H9 (cell line): ENCODE results near the gene EIF6. TPM values are rescaled to one million over a fixed set of nuclear protein-coding genes. Genes with fewer than 3 reads are reported as not detected.

ENCODE experiments used
- DNase-seq: peaks from one replicate; pipeline ENCODE4 v3.0.0-alpha.2; 2017
- H2AFZ ChIP-seq: one replicate; pipeline ENCODE4 v1.6.1; 2013; ENCODE audit warnings: mild to moderate bottlenecking, low read length, control low read depth, moderate library complexity
- H2AK5ac ChIP-seq: 2 replicates; pipeline ENCODE4 v1.6.1; 2013; ENCODE audit warnings: low read length, control low read depth, mixed read lengths; ENCODE audit not compliant: insufficient read length
- H2BK120ac ChIP-seq: one replicate; pipeline ENCODE4 v1.6.1; 2013; ENCODE audit warnings: low read depth, mild to moderate bottlenecking, low read length, control low read depth, inconsistent platforms; ENCODE audit not compliant: poor library complexity, severe bottlenecking
- H2BK12ac ChIP-seq: 2 replicates; pipeline ENCODE4 v1.6.1; 2013; ENCODE audit warnings: low read length, control low read depth, mixed read lengths, low read depth; ENCODE audit not compliant: insufficient read length
- H2BK15ac ChIP-seq: 2 replicates; pipeline ENCODE4 v1.6.1; 2013; ENCODE audit warnings: low read depth, low read length, control low read depth
- H2BK20ac ChIP-seq: one replicate; pipeline ENCODE4 v1.6.1; 2013; ENCODE audit warnings: low read depth, mild to moderate bottlenecking, low read length, control low read depth, inconsistent platforms; ENCODE audit not compliant: poor library complexity, severe bottlenecking
- H2BK5ac ChIP-seq: 2 replicates; pipeline ENCODE4 v1.6.1; 2013; ENCODE audit warnings: low read length, control low read depth, mixed read lengths; ENCODE audit not compliant: insufficient read length
- H3K14ac ChIP-seq: 2 replicates; pipeline ENCODE4 v1.6.1; 2013; ENCODE audit warnings: low read length, control low read depth; ENCODE audit not compliant: insufficient read depth
- H3K18ac ChIP-seq: 2 replicates; pipeline ENCODE4 v1.6.1; 2013; ENCODE audit warnings: low read depth, mild to moderate bottlenecking, mixed read lengths, low read length, control low read depth; ENCODE audit not compliant: insufficient read length
- H3K23ac ChIP-seq: 2 replicates; pipeline ENCODE4 v1.6.1; 2013; ENCODE audit warnings: low read length, control low read depth, mixed read lengths, low read depth; ENCODE audit not compliant: insufficient read length
- H3K23me2 ChIP-seq: 2 replicates; pipeline ENCODE4 v1.6.1; 2013; ENCODE audit warnings: low read depth, mild to moderate bottlenecking, mixed read lengths, low read length, control low read depth; ENCODE audit not compliant: insufficient read length, poor library complexity, severe bottlenecking
- H3K27ac ChIP-seq: 2 replicates; pipeline ENCODE4 v1.5.1; 2013; ENCODE audit warnings: low read length, control low read depth, mixed read lengths, low read depth; ENCODE audit not compliant: insufficient read length
- H3K27me3 ChIP-seq: 2 replicates; pipeline ENCODE4 v1.6.1; 2013; ENCODE audit warnings: low read length, control low read depth, inconsistent platforms; ENCODE audit not compliant: insufficient read depth
- H3K4ac ChIP-seq: 2 replicates; pipeline ENCODE4 v1.6.1; 2013; ENCODE audit warnings: low read depth, mild to moderate bottlenecking, control low read depth, inconsistent platforms, low read length, moderate library complexity
- H3K4me1 ChIP-seq: 2 replicates; pipeline ENCODE4 v1.6.1; 2013; ENCODE audit warnings: low read length, control low read depth, inconsistent platforms; ENCODE audit not compliant: insufficient read depth
- H3K4me2 ChIP-seq: 2 replicates; pipeline ENCODE4 v1.6.1; 2013; ENCODE audit warnings: low read length, control low read depth, mixed read lengths; ENCODE audit not compliant: insufficient read length, insufficient read depth
- H3K56ac ChIP-seq: 2 replicates; pipeline ENCODE4 v1.6.1; 2013; ENCODE audit warnings: low read depth, mild to moderate bottlenecking, mixed read lengths, low read length, control low read depth; ENCODE audit not compliant: insufficient read length
- H3K79me1 ChIP-seq: 2 replicates; pipeline ENCODE4 v1.6.1; 2013; ENCODE audit warnings: low read depth, mild to moderate bottlenecking, moderate library complexity, low read length, control low read depth, inconsistent platforms; ENCODE audit not compliant: insufficient read depth, poor library complexity, severe bottlenecking
- H3K79me2 ChIP-seq: 2 replicates; pipeline ENCODE4 v1.6.1; 2013; ENCODE audit warnings: low read length, control low read depth, inconsistent platforms; ENCODE audit not compliant: insufficient read depth
- H3K9ac ChIP-seq: 2 replicates; pipeline ENCODE4 v1.6.1; 2013; ENCODE audit warnings: low read length, control low read depth, mixed read lengths; ENCODE audit not compliant: insufficient read length; ENCODE audit errors: extremely low read depth
- H3K9me3 ChIP-seq: one replicate; pipeline ENCODE4 v1.6.1; 2013; ENCODE audit warnings: low read depth, low read length, inconsistent platforms; ENCODE audit not compliant: control insufficient read depth
- H3T11ph ChIP-seq: one replicate; pipeline ENCODE4 v1.6.1; 2013; ENCODE audit warnings: mild to moderate bottlenecking, low read length, control low read depth, inconsistent platforms
- H4K20me1 ChIP-seq: one replicate; pipeline ENCODE4 v1.6.1; 2013; ENCODE audit not compliant: control insufficient read depth, insufficient read length, insufficient read depth
- H4K5ac ChIP-seq: 2 replicates; pipeline ENCODE4 v1.6.1; 2013; ENCODE audit warnings: low read depth, mild to moderate bottlenecking, mixed read lengths, low read length, control low read depth; ENCODE audit not compliant: insufficient read length
- H4K8ac ChIP-seq: replicated peaks from 2 replicates; pipeline ENCODE4 v1.6.1; 2013; ENCODE audit warnings: low read length, control low read depth, mixed read lengths, low read depth; ENCODE audit not compliant: insufficient read length
- H4K91ac ChIP-seq: 2 replicates; pipeline ENCODE4 v1.6.1; 2013; ENCODE audit warnings: low read depth, mild to moderate bottlenecking, moderate library complexity, mixed read lengths, low read length, control low read depth; ENCODE audit not compliant: insufficient read length
- H3K27ac Mint-ChIP-seq, 3 experiments: 2 replicates in 2 of 3; 3 replicates in 1 of 3; pipeline ENCODE4 v1.8.0; 2020 to 2021; ENCODE audit warnings: mixed read lengths in 3 of 3, mild to moderate bottlenecking in 1 of 3, moderate library complexity in 1 of 3
- H3K27me3 Mint-ChIP-seq: 2 replicates; pipeline ENCODE4 v1.8.0; 2021; ENCODE audit warnings: low read depth, mild to moderate bottlenecking, moderate library complexity, mixed read lengths
- H3K36me3 Mint-ChIP-seq, 3 experiments: 2 replicates in 2 of 3; 3 replicates in 1 of 3; pipeline ENCODE4 v1.8.0; 2020 to 2021; ENCODE audit warnings: low read depth in 3 of 3, mixed read lengths in 3 of 3; ENCODE audit not compliant: insufficient read depth in 1 of 3
- H3K4me1 Mint-ChIP-seq, 2 experiments: 2 replicates each; pipeline ENCODE4 v1.8.0; 2020; ENCODE audit warnings: mixed read lengths in 2 of 2
- H3K4me3 Mint-ChIP-seq, 2 experiments: 2 replicates in 1 of 2; 3 replicates in 1 of 2; pipeline ENCODE4 v1.8.0; 2020 to 2021; ENCODE audit warnings: mild to moderate bottlenecking in 2 of 2, mixed read lengths in 2 of 2, moderate library complexity in 1 of 2
- H3K9me3 Mint-ChIP-seq, 2 experiments: 2 replicates in 1 of 2; 3 replicates in 1 of 2; pipeline ENCODE4 v1.8.0; 2020; ENCODE audit warnings: mild to moderate bottlenecking in 2 of 2, mixed read lengths in 2 of 2, moderate library complexity in 1 of 2
- CTCF ChIP-seq: fragments of 200-600 bp; sonication (generic); conservative IDR thresholded peaks from 3 replicates; pipeline ENCODE4 v1.8.0; 2021; ENCODE audit warnings: antibody characterized with exemption, mild to moderate bottlenecking
- WGBS: extraction: QIAGEN DNeasy Blood & Tissue Kit; methylation state at CpG from one replicate; pipeline ENCODE4 v1.1.7; 2013; ENCODE audit warnings: missing lambda C conversion rate, low lambda C conversion rate, mixed read lengths; ENCODE audit not compliant: insufficient read length; ENCODE audit errors: extremely low coverage; 5-methylcytosine and 5-hydroxymethylcytosine counted together
- total RNA-seq: library from RNA; stranded (reverse); gene quantifications from 2 replicates; pipeline ENCODE4 v1.2.1, GENCODE V29; 2021

The EIF6 gene
- total RNA-seq, 1 experiment from 2014 or later: 150 TPM

GRCh38 chr20:35251613-35251940 lies 33.0 kb downstream of the EIF6 start:
- no peaks in the 10 kb centered on the region for H3K27me3 ChIP-seq
- no peak overlapping the region for H4K8ac ChIP-seq
- Mint-ChIP-seq H3K27me3 (no peaks in the 10 kb centered on the region; the same call in none of the 2 replicates), H3K4me1 (peaks cover 24 to 31% of the 10 kb centered on the region in 2 experiments), H3K36me3 (peaks cover 0 to 60% (median 36%) of the 10 kb centered on the region in 3 experiments; a peak in 4 of 7 replicates), H3K27ac (peak overlapping the region in 1 of 3 experiments; percentile 14; a peak in 2 of 7 replicates), H3K9me3 (no peaks in the 10 kb centered on the region; a peak in 1 of 5 replicates), H3K4me3 (no peak overlapping the region)
- no peak overlapping the region for H3K23ac ChIP-seq
- no peak for TF ChIP-seq CTCF
- H3K4me1 ChIP-seq: no peaks in the 10 kb centered on the region; the same call in 1 of the 2 replicates
- H3K18ac ChIP-seq: no peak overlapping the region
- H3K79me1 ChIP-seq: no peaks in the 10 kb centered on the region
- H3K4me2 ChIP-seq: no peak overlapping the region
- H3K23me2 ChIP-seq: no peaks in the 10 kb centered on the region
- no peak overlapping the region for H2BK120ac ChIP-seq
- H2BK20ac ChIP-seq: no peak overlapping the region
- no peak overlapping the region for H2AFZ ChIP-seq
- H2BK5ac ChIP-seq: no peak overlapping the region
- H3K14ac ChIP-seq: no peak overlapping the region
- H3K9me3 ChIP-seq: no peaks in the 10 kb centered on the region
- H2BK12ac ChIP-seq: no peak overlapping the region
- DNase-seq: no peak
- no peak overlapping the region for H4K5ac ChIP-seq
- no peaks in the 10 kb centered on the region for H3K79me2 ChIP-seq
- H2BK15ac ChIP-seq: no peak overlapping the region
- no CpG with 5 or more reads among the region's 2 CpGs for WGBS
- H4K91ac ChIP-seq: no peak overlapping the region
- no peaks in the 10 kb centered on the region for H4K20me1 ChIP-seq
- no peak overlapping the region for H3K4ac ChIP-seq
- H3K56ac ChIP-seq: no peak overlapping the region
- H3T11ph ChIP-seq: no peak overlapping the region
- H3K27ac ChIP-seq: no peak overlapping the region
- no peak overlapping the region for H3K9ac ChIP-seq
- no peak overlapping the region for H2AK5ac ChIP-seq
